ENCODE measurements around the gene ADM5. TPM values are rescaled to one million over a fixed set of nuclear protein-coding genes. Genes with fewer than 3 reads are reported as not detected.

ADM5 gene
- total and polyA plus RNA-seq, 2 experiments from 2014 or later: 2.8 to 5.7 TPM

DNA sequence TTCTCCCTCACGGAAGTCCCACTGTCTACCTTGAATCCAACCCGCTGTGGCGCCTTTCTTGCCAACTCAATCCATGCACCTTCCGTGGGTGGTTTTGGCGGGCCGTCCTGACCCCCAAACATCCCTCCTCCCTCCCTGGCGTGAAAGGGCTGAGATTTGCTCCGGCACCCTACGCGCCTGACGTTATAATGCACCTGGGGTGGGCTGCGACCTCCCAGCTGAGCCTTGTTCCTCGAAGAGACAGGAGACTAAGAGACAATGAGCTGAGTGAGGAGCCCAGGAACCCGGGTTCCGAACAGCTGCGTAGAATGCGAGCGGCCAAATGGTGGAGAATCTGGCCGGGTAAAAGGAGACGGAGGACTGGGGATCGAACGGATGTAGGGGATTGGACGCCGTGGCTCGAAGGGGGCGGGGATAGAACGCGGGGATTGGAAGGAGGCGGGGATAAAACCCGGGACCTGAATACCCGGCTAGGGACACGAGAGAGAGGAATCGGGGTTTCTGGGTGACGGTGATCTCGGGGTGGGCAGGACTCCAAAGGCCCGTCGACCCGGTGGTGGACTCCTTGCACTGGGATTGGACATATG is 1.4 kb downstream of the ADM5 start, which contains the start of gene CPT1C:
TSS of gene CPT1C (plus strand) at position 461 of the 587 bp plus-strand sequence. CDS start 1,137 bp downstream, outside the sequence.
- Histone ChIP-seq H2AFZ (no peak within 1 kb of the TSS; the same call in 1 of the 2 replicates), H3F3A (replicated peaks; ENCODE audit: low read depth) (peaks cover 46% of the 10 kb centered on the region), H3K4me1 (ENCODE audit: insufficient read depth) (peaks cover 25% of the 10 kb centered on the region), H3K4me3 (peak within 1 kb of the TSS; percentile 97), H3K9me2 (ENCODE audit: insufficient read depth) (no peaks in the 10 kb centered on the region), H3K79me2 (replicated peaks; ENCODE audit: insufficient read depth) (peaks cover 8% of the 10 kb centered on the region), H4K20me1 (replicated peaks; ENCODE audit: insufficient read depth) (peaks cover 25% of the 10 kb centered on the region), H3K4me2 (peak within 1 kb of the TSS; percentile 99), H3K36me3 (ENCODE audit: insufficient read depth) (no peaks in the 10 kb centered on the region), H3K27me3 (ENCODE audit: insufficient read depth) (no peaks in the 10 kb centered on the region), H3K27ac (ENCODE audit: low read depth) (peak within 1 kb of the TSS; percentile 76; the same call in 1 of the 2 replicates)
- peak; percentile 97 for DNase-seq (ENCODE audit: low spot score)
- Mint-ChIP-seq H3K4me3 (peak within 1 kb of the TSS; percentile 94), H3K36me3 (ENCODE audit: low read depth) (peaks cover 42% of the 10 kb centered on the region), H3K27me3 (ENCODE audit: insufficient read depth, low read depth, poor library complexity) (peaks cover 31% of the 10 kb centered on the region), H3K9me3 (peaks cover 8% of the 10 kb centered on the region), H3K4me1 (peaks cover 37% of the 10 kb centered on the region), H3K27ac (peak within 1 kb of the TSS; percentile 95)
- ATAC-seq: peak; percentile 66
- peak; percentile 99 for TF ChIP-seq POLR2AphosphoS5 (IDR thresholded peaks at IDR 0.05; ENCODE audit: low read depth)
- no peak for TF ChIP-seq ZNF331 (CRISPR knock-in tag; IDR thresholded peaks at IDR 0.05; ENCODE audit: low read depth)
- 0 out of 2 replicates have a peak, but pooled peaks have one; percentile 13 for TF ChIP-seq ETS1 (IDR thresholded peaks at IDR 0.05)

- no peaks in the 10 kb centered on the region for H3K27me3 ChIP-seq (ENCODE audit: insufficient read depth)
- H3F3A ChIP-seq (replicated peaks; ENCODE audit: low read depth): peaks cover 42% of the 10 kb centered on the region
- no peak for TF ChIP-seq CTCF (conservative IDR thresholded peaks at IDR 0.05; ENCODE audit: low read depth in 2 of 2)
- no peak for TF ChIP-seq STAT1 (IDR thresholded peaks at IDR 0.05; ENCODE audit: unreplicated experiment)
- Mint-ChIP-seq H3K4me3 (peak overlapping the region; percentile 94), H3K27me3 (ENCODE audit: insufficient read depth, low read depth, poor library complexity) (peaks cover 31% of the 10 kb centered on the region), H3K9me3 (peaks cover 8% of the 10 kb centered on the region), H3K36me3 (ENCODE audit: low read depth) (peaks cover 37% of the 10 kb centered on the region), H3K4me1 (peaks cover 35% of the 10 kb centered on the region), H3K27ac (peak overlapping the region; percentile 95)
- ATAC-seq (peak; percentile 34), DNase-seq (ENCODE audit: low spot score) (peak; percentile 90)
- H4K20me1 ChIP-seq (replicated peaks; ENCODE audit: insufficient read depth): peaks cover 20% of the 10 kb centered on the region
- H3K4me2 ChIP-seq: peak overlapping the region; percentile 99
- H3K4me1 ChIP-seq (ENCODE audit: insufficient read depth): peaks cover 25% of the 10 kb centered on the region
- H3K9me2 ChIP-seq (ENCODE audit: insufficient read depth): no peaks in the 10 kb centered on the region
- no peaks in the 10 kb centered on the region for H3K36me3 ChIP-seq (ENCODE audit: insufficient read depth)
- H3K4me3 ChIP-seq: peak overlapping the region; percentile 97
- H3K27ac ChIP-seq (ENCODE audit: low read depth): no peak overlapping the region
- peaks cover 8% of the 10 kb centered on the region for H3K79me2 ChIP-seq (replicated peaks; ENCODE audit: insufficient read depth)
- H2AFZ ChIP-seq: no peak overlapping the region
Measured at GRCh38 chr19:49691243-49692146, 2.1 kb downstream of the ADM5 start.

All from GM23338 (cell line).